Prostate gland (tissue), 2 donors: ENCODE measurements around the gene SHROOM4.

ENCODE experiments used
- POLR2AphosphoS5 ChIP-seq: sonication (generic); formaldehyde crosslinking; IDR thresholded peaks from one replicate; pipeline ENCODE4 v1.6.1; 2017; ENCODE audit warnings: antibody characterized with exemption
- TF ChIP-seq, protein P1 (sequence below), 4 experiments: fragments of 200-600 bp in 2 of 4; fragments of 450-650 bp in 2 of 4; sonication (generic) in 2 of 4; IDR thresholded peaks; 1 replicate in 3 of 4; 2 replicates in 1 of 4; pipeline ENCODE4 v1.5.1; 2016 to 2019; ENCODE audit warnings: antibody characterized with exemption in 4 of 4, mild to moderate bottlenecking in 2 of 4, moderate library complexity in 2 of 4

DNA sequence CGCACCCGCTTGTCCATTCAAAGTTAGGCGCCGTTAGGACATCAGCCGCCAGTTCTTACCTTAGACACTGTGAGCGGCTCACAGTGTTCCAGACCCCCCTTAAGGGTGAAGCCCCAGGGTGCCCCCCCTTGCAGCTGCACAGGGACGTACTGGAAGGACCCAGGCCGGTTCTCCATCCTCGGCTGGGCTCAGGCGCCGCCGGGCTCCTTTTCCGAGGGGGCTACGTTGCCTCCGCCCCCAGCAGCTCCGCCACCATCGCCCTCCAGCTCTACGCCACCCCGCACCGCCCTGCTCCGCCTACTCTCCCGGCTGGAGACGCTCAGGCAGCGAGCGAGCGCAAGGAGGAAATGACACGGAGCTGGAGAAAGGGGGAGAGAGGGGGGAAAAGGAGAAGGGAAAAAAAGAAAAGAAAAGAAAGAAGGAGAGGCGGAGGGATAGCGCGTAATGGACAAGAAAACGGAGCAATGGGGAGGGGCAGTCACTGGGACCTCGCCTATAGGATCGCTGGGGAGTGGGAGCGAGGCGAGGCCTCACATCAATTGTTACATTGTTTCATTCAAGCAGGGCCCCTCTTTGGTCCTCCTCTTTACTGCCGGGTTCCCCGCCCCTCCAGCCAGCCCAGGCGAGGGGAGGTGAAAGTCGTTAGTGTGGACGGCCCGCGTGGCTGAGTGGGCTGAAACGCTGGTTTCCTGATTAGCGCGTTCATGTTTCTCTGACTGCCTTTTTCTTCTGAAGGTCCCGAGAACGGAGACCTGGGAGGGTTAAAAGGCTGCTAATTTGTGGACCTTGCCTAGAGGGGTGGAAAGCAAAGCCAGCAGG lies at the start of gene SHROOM4:
- no peak for TF ChIP-seq POLR2AphosphoS5
- TF ChIP-seq, protein P1, sequence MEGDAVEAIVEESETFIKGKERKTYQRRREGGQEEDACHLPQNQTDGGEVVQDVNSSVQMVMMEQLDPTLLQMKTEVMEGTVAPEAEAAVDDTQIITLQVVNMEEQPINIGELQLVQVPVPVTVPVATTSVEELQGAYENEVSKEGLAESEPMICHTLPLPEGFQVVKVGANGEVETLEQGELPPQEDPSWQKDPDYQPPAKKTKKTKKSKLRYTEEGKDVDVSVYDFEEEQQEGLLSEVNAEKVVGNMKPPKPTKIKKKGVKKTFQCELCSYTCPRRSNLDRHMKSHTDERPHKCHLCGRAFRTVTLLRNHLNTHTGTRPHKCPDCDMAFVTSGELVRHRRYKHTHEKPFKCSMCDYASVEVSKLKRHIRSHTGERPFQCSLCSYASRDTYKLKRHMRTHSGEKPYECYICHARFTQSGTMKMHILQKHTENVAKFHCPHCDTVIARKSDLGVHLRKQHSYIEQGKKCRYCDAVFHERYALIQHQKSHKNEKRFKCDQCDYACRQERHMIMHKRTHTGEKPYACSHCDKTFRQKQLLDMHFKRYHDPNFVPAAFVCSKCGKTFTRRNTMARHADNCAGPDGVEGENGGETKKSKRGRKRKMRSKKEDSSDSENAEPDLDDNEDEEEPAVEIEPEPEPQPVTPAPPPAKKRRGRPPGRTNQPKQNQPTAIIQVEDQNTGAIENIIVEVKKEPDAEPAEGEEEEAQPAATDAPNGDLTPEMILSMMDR (IDR thresholded peaks at IDR 0.05) = no peak
